Measurements from ENCODE around the gene CDKN1C.

- TF ChIP-seq CTCF (IDR thresholded peaks at IDR 0.05; ENCODE audit: poor library complexity), result no peak
- no peak for TF ChIP-seq EZH2 (IDR thresholded peaks at IDR 0.05; ENCODE audit: borderline replicate concordance)
- TF ChIP-seq EZH2phosphoT487 (IDR thresholded peaks at IDR 0.05; ENCODE audit: low read depth, severe bottlenecking, unreplicated experiment), result no peak
These were observed 51.7 kb downstream of the CDKN1C start for GRCh38 chr11:2833716-2834502.

Data from hepatocyte (in vitro differentiated cells).